Fibroblast of lung (primary cell): ENCODE measurements around the gene SORCS2.

Source experiments
- CTCF ChIP-seq, 2 donors: IDR thresholded peaks in 1 of 2; conservative IDR thresholded peaks in 1 of 2; 1 replicate in 1 of 2; 2 replicates in 1 of 2; pipeline ENCODE4 v1.5.1; 2011 to 2012; ENCODE audit warnings: low read length in 2 of 2, control low read depth in 1 of 2, inconsistent platforms in 1 of 2, low read depth in 1 of 2, mild to moderate bottlenecking in 1 of 2
- EZH2 ChIP-seq: IDR thresholded peaks from 2 replicates; pipeline ENCODE4 v1.5.1; 2012; ENCODE audit warnings: low read length, control low read depth, mild to moderate bottlenecking; ENCODE audit errors: missing control alignments

- TF ChIP-seq CTCF (conservative IDR thresholded peaks at IDR 0.05 in 1 of 2, IDR thresholded peaks at IDR 0.05 in 1 of 2; ENCODE audit: low read depth in 1 of 2, low read length in 2 of 2) (no peak), EZH2 (no peak)
Measured at GRCh38 chr4:7584606-7585159, 392.3 kb downstream of the SORCS2 start.
